Measurements from ENCODE around the gene STUB1.
"Not testable (repeated sequence)": the region's sequence is repeated elsewhere in the genome, so short reads cannot be mapped to it uniquely, and the experiment has no call there.

The STUB1 gene

DNA sequence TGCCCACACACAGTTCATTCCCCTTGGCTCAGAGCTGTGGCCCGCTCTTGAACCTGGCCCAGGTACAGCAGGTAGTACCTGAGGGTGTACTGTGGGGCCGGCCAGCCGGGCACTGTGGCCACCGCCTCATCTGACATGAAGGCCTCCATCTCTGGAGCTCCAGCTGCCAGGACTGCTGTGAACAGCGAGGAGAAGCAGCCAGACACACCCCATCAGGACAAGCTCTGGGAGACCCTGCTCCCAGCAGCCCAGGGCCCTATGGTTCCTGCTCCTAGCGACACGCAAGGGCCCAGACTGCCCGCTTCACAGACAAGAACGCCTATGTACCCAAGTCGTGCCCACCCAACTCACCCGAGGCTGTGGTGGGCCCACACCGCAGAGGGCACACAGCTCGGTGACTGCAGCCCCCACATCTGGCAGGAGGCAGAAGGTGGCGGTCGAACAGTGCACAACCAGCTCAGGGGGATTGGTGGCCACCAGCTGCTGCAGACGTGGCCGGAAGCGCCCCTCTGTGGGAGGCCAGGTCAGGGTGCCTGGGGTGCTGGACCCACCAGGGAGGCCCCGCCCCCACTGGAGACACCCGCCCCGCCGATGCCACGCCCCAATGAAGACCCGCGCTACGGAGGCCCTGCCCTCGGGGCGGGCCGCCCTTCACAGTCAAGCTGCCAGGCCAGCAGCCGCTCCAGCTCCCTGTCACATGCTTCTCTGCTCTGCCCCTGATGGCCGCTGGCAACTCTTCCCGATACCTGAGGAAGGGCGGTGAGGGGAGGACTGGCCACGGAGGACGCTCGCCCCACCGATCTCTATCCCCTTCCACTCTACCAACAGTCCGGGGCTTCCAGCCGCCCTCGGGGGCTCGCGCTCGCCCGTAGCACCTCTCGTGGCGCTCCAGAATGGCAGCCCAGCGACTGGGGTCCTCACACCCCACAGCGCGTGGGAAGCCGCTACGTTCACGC lies 1.1 kb upstream of the STUB1 start:
- no peak for DNase-seq (ENCODE audit: low read depth)

DNA sequence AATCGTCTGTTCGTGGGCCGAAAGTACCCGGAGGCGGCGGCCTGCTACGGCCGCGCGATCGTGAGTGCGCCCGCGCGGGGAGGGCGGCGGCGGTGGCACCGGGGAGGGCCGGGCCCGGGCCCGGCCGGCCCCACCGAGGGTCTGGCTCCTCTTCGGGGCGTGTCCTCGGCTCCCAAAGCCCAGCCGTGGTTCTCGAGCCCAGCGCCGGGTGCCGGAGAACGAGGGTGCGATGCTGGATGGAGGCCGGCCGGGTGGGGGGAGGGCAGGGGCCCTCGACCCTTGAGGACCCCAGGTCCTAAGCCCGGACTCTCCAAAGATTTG lies 375 bp downstream of the STUB1 start:
- no peak for DNase-seq (ENCODE audit: low read depth)

DNA sequence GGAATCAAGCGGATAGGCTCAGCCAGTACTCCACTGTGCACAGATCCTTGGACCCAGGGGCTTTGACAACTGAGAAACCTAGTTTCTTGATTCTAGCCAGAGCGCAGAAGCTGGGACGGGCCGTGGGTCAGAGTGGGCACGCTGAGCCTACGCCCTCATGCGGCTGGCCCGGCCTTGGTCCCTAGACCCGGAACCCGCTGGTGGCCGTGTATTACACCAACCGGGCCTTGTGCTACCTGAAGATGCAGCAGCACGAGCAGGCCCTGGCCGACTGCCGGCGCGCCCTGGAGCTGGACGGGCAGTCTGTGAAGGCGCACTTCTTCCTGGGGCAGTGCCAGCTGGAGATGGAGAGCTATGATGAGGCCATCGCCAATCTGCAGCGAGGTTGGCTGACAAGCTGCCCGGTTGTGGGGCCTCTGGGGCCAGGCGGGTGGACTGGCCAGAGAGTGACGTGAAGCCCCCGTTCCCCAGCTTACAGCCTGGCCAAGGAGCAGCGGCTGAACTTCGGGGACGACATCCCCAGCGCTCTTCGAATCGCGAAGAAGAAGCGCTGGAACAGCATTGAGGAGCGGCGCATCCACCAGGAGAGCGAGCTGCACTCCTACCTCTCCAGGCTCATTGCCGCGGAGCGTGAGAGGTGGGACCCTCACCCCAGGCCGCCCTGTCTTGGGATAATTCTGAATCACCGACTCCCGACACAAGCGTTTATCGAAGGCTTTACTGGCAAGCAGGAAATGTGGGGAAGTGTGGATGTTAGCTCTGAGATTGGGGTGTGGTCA lies 946 bp downstream of the STUB1 start:
- DNase-seq (ENCODE audit: low read depth): peak; percentile 31

DNA sequence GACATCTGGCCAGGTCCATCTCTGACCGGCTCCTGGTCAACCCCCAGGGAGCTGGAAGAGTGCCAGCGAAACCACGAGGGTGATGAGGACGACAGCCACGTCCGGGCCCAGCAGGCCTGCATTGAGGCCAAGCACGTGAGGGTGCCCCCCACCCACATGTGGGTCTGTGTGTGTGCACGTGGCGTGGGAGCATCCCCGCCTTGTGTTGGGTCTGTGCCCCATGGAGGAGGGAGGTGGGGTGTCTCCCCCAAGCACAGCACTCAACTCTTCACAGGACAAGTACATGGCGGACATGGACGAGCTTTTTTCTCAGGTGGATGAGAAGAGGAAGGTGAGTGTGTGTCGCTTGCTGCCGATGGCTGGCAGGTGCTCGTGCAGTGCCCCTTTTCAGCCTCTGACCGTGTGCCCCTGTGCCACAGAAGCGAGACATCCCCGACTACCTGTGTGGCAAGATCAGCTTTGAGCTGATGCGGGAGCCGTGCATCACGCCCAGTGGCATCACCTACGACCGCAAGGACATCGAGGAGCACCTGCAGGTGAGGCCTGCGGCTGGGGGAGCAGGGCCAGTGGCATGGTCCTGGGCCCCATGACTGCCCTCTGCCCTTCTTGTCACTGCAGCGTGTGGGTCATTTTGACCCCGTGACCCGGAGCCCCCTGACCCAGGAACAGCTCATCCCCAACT lies 1.7 kb downstream of the STUB1 start:
- DNase-seq (ENCODE audit: low read depth): no peak

DNA sequence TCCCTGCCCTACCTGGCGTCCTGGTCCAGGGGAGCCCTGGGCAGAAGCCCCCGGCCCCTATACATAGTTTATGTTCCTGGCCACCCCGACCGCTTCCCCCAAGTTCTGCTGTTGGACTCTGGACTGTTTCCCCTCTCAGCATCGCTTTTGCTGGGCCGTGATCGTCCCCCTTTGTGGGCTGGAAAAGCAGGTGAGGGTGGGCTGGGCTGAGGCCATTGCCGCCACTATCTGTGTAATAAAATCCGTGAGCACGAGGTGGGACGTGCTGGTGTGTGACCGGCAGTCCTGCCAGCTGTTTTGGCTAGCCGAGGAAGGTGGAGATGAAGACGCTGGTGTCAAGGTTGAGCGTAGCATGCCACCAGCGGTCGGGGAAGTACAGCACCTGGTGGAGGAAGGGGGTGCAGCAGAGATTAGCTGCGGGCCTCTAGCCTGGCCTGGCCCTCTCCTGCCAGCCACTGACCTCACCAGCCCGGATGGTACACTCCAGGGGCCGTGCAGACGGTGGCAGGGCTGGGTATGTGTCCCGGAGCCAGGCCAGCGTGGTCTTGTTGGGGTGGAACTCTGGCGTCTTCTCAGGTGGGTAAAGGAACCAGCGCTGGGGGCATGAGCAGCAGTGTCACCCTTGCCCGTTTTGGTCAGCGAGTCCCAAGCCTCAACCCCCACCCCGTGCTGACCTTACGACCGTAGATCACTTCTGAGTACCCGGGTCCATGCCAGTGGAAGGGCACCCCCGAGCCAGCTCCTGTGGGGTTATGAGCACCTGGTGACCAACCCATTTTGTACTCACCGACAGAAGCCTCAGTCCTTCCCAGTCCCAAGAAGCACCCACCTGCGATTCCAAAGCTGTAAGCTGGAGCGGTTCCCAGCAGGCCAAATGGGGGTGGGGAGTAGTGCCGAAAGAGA lies 2.5 kb downstream of the STUB1 start:
- no peak for DNase-seq (ENCODE audit: low read depth)

DNA sequence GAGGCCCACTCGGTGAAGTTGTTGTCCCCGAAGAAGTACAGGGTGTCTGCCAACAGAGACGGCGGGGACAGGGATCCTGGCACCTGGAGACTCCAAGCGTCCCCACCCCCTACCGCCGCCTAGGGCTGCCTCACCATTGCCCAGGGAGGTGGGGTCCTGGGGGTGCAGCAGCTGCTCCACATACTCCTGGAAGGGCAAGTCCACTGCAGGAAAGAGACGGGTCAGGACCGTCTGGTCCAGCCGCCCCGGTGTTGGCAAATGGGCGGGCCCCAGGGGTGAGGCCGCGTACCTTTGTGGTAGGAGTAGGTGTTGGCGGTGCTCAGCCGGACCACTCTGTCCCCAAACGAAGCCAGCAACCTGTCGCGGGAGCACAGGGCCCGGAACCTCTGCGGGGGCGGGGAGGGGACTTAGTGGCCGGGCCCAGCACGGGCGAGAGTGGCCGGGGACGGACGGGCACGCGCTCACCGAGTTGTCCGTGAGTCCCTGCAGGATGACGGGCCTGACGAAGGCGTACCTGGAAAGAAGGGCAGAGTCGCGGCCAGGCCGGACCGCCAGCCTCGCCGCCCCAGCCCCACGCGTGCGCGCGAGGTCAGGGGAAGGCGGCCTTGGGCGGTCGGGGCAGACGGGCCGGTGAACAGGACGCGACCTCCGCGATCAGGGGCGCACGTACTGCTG lies 3.3 kb downstream of the STUB1 start:
- no peak for DNase-seq (ENCODE audit: low read depth)

DNA sequence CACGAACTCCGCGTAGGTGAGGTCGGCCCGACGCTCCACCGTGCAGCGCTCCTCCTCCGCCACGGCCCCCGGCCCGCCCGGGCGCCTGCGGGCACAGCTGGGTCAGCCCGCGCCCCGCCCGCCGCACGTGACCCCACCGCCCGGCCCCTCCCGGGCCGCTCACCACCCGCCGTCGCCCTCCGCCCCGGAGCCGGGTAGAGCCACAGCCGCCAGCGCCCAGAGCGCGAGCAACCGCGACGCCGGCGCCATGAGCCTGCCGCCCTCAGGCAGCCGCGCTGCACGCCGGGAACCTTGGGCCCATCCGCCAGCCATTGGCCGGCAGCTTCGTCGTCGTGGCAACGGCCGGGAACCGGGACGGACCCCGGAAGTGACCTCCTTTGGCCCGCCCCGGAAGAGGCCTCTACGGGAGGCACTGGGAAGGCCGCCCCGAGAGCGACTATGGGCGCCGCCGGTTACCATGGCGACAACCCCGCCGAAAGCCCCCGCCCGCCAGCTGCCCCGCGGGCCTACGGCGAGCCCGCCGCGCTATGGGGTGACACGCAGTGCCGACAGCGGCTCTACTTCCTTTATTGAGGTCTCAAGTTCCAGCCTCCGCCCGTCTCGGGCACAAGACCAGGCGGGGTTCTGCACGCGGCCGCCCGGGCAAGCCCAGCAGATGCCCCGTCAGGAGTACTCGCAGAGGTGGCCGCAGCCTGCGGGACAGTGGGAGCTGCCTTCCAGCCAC lies 4.0 kb downstream of the STUB1 start, which contains the start of gene JMJD8:
Gene JMJD8 (minus strand): TSS at position 264 of the 724 bp plus-strand sequence. CDS start 15 bp downstream, at position 249.
- DNase-seq (ENCODE audit: low read depth): peak; percentile 90

DNA sequence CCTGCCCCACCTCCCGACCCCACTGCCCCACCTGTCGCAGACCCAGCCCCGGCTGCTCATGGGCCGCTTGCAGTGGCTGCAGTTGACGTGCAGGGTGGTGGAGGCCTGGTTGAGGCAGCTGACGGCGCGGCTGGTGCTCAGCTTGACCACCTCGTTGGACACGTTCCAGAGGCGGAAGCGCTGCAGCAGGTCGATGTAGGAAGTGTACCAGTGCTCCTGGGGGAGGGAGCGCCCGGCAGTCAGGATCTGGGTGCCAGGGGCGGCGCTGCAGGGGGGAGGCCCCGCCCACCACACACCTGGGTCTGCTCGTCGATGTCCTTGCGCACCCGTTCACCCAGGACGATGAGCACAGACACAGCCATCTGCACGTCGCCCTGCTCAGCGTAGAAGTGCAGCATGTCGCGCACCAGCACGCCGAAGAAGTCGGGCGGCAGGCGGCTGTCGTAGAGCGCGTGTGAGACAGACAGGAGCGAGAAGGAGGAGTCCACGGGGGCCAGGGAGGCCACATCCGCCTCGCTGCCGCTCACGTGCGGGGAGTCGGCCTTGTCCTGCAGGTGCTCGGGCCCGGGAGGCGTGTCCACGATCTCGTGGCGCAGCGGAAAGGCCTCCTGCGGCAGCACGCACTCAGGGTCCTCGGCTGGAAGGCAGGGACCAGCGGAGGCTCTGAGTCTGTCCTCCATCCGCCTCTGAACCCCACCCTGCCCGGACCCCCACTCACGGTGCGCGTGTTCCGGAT lies 4.9 kb downstream of the STUB1 start:
- no peak for DNase-seq (ENCODE audit: low read depth)

DNA sequence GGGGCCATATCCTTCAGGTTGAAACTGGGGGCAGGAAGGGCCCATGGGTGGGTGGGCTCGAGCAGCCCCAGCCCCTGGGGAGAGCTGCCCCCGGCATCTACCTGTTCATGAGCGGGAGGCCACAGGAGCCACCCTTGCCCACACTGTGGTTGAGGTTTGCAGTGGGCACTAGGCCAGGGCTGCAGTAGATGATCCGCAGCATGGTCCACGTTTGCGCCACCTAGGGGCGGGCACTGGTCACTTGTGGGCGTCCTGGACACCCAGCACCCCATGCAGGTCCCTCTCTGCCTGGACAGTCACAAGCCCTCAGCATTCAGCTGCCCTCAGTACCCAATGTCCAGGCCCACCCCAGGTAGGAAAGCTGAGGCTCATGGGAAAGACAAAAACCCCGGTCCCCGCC lies 5.8 kb downstream of the STUB1 start:
- DNase-seq (ENCODE audit: low read depth): no peak

DNA sequence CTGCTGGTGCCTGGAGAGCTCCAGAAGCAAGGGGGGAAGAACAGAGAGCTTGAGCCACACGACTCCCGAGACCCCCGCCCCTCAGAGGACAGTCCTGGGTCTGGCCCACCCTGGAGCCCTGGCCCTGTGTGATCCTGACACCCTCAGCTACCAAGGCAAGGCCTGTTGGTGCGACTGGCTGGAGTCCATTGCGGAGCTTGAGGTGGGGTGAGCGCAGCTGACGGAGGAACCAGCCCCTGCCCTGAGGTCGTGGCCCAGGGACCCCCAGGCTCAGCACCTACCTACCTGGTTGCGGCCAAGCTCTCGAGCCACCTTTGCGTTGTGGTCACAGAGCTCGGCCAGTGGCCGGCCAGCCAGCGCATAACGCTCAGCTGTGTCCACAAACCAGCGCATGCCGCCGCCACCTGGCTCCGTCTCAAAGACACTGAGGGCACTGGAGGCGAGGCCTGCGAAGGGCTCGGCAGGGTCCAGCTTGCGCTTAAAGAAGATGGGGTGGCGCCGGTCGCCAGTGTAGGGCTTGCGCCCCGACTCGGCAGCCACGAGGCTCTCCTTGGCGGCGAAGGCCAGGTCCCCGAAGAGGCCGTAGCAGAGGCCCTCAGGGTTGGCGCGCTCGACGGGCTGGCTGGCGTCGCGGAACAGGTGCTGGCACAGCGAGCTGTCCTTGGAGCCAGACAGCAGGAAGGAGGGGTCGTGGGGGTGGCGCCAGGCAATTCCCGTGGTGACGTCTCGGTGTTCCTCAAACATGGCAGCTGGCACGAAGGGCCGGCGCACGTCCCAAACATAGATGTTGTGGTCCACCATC lies 6.5 kb downstream of the STUB1 start:
- no peak for DNase-seq (ENCODE audit: low read depth)

DNA sequence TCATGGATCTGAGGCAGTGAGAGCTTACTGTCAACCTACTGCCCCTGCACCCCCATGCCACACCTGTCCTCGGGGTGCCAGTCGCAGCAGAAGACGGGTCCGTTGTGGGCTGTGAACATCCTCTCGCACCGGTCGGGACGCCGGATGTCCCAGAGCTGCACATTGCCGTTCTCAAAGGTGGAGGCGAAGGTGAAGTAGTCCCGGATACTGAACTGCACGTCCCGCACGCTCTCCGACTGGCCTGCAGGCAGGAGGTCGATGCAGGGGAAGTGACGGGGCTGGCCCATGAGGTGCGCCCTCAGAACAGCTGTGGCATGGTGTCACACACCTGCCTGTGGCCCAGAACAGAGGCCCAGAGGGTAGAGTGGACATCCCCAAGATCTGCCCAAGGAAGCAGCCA lies 7.3 kb downstream of the STUB1 start:
- DNase-seq (ENCODE audit: low read depth): no peak

DNA sequence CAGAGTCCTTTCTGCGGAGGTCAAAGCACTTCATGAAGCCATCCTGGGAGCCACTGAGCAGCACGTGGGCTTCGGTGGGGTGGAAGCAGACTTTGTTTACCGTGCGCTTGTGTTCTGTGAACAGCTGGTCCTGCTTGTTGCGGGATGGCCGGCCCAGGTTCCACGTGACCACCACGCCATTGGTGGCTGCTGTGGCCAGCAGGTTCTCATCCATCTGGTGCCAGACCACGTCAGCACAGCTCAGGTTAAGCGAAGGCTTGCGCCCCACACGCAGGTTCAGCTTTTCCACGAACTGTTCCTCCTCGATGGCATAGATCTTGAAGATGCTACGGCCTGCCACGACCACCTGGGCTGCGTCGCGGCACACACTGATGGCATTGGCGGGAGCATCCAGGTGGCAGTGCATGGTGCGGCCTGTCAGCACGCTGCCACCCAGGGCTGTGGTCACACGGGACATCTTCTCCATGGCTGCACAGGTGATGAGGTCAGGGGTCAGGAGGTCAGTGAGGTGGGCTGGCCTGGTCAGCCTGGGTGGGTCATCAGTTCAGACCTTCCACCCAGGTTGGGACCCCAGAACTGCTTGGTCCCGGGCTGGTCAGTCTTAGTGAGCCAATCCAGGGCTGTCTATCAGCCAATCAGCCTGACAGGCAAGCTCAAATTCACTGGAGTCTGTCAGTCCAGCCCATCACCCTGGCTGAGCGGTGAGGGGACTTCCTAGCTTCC lies 9.1 kb downstream of the STUB1 start:
- DNase-seq (ENCODE audit: low read depth): no peak

DNA sequence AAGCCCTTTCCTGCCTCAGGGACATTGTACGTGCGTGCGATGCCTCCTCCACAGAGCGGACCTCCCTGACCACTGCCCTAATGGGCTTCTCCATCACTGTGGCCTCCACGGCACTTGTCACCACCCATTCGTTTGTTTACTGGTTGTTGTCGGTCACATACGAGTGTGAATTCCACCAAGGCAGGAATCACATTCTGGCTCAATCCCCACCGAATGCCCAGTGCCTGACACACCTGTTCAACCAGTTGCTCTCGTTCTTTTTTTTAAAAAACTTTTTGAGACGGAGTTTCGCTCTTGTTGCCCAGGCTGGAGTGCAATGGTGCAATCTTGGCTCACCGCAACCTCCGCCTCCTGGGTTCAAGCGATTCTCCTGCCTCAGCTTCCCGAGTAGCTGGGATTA lies 11.0 kb downstream of the STUB1 start:
- DNase-seq (ENCODE audit: low read depth): not testable (repeated sequence)

DNA sequence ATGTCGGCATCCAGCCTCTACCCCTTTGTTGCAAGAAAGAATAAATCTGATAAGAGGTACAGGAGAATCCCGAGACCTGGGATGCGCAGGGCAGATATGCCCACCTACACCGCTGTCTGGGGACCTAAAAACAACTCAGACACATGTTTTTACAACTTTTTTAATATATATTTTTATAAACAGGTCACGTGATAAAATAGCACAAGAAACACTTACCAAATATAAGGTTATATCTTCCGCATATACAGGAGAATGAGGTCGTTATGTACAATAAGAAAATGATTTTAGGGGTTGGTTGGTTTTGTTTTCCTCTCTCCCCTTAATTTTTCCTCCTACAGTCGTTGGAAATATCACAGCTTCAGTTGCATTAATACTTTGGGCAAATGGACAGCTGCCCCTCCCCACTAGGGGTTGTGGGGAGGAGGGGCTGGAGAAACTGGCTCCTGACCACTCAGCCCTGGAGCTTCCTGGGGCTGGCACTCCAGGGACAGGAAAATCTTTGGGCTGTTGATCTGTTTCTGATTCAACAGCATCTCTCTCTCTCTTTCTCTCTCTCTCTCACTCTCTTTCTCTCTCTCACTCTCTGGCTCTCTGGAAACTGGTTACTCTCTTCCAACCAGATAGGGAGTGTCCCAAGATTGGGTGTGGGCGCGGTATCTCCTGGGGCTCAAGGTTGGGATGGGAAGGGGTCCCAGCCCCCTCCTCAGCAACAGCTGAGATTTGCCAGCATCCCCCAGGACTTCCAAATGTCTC lies 12.3 kb downstream of the STUB1 start:
- no peak for DNase-seq (ENCODE audit: low read depth)

DNA sequence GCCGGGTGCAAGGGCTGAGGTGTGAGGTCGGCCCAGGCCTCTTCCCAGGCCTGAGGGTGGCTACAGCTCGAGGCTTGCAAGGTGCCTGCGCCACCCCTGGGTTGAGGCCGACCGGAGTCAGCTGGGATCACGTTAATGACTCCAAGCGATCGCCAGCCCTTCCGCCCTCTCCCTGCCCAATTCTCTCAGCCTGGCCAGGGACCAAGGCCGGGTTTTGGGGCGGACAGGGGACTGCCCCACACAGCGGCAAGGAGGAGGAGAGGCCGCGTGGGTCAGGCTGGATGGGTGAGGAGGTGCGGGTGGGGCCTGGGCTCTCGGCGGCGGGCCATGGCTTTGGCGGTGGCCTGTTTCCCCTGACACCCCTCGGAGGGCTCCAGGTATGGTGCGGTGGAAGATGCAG lies 13.2 kb downstream of the STUB1 start:
- no peak for DNase-seq (ENCODE audit: low read depth)

DNA sequence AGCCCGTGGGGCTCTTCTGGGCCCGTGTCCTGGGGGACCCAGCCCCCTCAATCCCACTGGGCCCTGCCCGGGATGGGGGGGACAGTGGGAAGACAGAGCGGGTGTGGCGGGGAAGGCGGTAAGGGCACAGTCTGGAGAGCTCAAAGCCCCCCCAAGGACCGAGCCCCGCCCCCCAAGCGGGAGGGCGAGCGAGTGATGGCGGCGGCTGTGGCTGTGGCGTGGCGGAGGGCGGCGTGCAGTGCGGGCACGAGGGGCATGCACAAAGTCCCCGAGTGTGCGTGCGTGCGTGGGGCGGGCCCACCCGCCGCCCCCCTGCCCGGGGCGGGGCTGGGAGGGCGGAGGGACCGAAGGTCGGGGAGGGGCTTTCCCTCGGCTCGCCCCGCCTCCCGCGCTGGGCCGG lies 13.6 kb downstream of the STUB1 start:
- no peak for DNase-seq (ENCODE audit: low read depth)

DNA sequence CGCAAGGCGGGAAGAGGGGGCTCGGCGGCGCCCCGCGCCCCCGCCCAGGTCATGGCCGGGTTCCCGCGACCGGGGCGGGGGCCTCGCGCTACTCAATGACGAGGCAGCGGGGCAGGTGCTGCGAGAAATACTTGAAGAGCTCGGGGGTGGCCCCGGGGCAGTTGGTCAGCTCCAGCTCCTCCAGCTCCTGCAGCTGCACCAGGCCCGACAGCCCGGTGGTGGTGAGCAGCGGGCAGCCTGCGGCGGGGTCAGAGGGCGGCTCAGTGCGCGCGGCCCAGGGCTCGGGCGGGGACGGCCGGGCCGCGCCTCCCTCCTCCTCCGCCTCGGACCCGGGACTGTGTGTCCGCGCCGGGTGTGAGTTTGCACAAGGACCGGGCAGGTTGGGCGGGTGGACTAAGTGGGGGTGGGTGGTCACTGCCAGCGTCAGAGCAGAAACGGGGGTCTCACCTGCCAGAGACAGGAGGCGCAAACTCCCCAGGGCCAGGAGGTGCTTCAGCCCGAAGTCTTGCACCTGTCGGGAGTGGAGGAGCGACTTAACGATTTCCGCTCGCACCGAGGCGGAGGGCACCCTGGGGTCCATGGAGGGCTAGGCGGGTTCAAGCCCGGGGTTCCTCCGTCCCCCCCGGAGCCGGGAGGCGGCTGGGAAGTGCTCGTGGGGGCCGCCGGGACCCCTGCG lies 14.1 kb downstream of the STUB1 start:
- DNase-seq (ENCODE audit: low read depth): no peak

Data from fibroblast of the conjunctiva (primary cell).